PC-9 (cell line): ENCODE data around the gene MANBA. TPM values are rescaled to one million over a fixed set of nuclear protein-coding genes. Genes with fewer than 3 reads are reported as not detected.

Source experiments
- BruUV-seq: library from RNA; stranded (reverse); fragments of 400-500 nt; replicated peaks from 2 replicates; lab custom pipeline; 2021; lab: Mats Ljungman, UMichigan
- CTCF ChIA-PET: fragments of 300-600 bp; sonication (Branson Sonifier 250); formaldehyde crosslinking; loops from one replicate; lab custom pipeline; 2022; ENCODE audit warnings: antibody characterized with exemption; lab: Charles Lee
- POLR2A ChIA-PET: fragments of 300-600 bp; sonication (Branson Sonifier 250); formaldehyde crosslinking; loops from one replicate; lab custom pipeline; 2022; ENCODE audit warnings: antibody characterized with exemption; ENCODE audit not compliant: unreplicated experiment; lab: Charles Lee
- DNase-seq, 2 experiments: peaks; one replicate each; pipeline versions ENCODE4 v3.0.0 to v3.0.0-alpha.2; 2015 to 2022; ENCODE audit warnings: mixed read lengths in 1 of 2
- H2AFZ ChIP-seq: fragments of 200-600 bp; sonication (generic); 2 replicates; pipeline ENCODE4 v1.8.1; 2017; ENCODE audit warnings: antibody characterized with exemption
- H3F3A ChIP-seq: fragments of 200-600 bp; sonication (generic); 2 replicates; pipeline ENCODE4 v1.8.1; 2017; ENCODE audit warnings: antibody characterized with exemption, mild to moderate bottlenecking, low read depth; ENCODE audit not compliant: insufficient read depth
- H3K27ac ChIP-seq: fragments of 200-600 bp; sonication (generic); 2 replicates; pipeline ENCODE4 v1.6.1; 2016; ENCODE audit warnings: mixed run types
- H3K27me3 ChIP-seq: fragments of 200-600 bp; sonication (generic); 2 replicates; pipeline ENCODE4 v1.6.1; 2016; ENCODE audit warnings: low read depth, mixed run types; ENCODE audit not compliant: insufficient read depth
- H3K36me3 ChIP-seq: fragments of 200-600 bp; sonication (generic); 2 replicates; pipeline ENCODE4 v1.6.1; 2016; ENCODE audit warnings: low read depth, mixed run types
- H3K4me1 ChIP-seq: fragments of 200-600 bp; sonication (generic); replicated peaks from 2 replicates; pipeline ENCODE4 v1.6.1; 2016; ENCODE audit warnings: mixed run types; ENCODE audit not compliant: insufficient read depth
- H3K4me2 ChIP-seq: fragments of 200-600 bp; sonication (generic); 2 replicates; pipeline ENCODE4 v1.6.1; 2017; ENCODE audit warnings: mixed run types
- H3K4me3 ChIP-seq: fragments of 200-600 bp; sonication (generic); 2 replicates; pipeline ENCODE4 v1.6.1; 2016; ENCODE audit warnings: mixed run types
- H3K79me2 ChIP-seq: fragments of 200-600 bp; sonication (generic); 2 replicates; pipeline ENCODE4 v1.6.1; 2017; ENCODE audit warnings: low read depth, mixed run types
- H3K9me2 ChIP-seq: fragments of 200-600 bp; sonication (generic); 2 replicates; pipeline ENCODE4 v1.8.1; 2017; ENCODE audit warnings: mild to moderate bottlenecking; ENCODE audit not compliant: insufficient read depth
- H3K9me3 ChIP-seq: fragments of 200-600 bp; sonication (generic); 2 replicates; pipeline ENCODE4 v1.8.1; 2016; ENCODE audit warnings: low read depth; ENCODE audit not compliant: insufficient read depth
- H4K20me1 ChIP-seq: fragments of 200-600 bp; sonication (generic); 2 replicates; pipeline ENCODE4 v1.8.1; 2017; ENCODE audit not compliant: insufficient read depth
- CTCF ChIP-seq: fragments of 200-600 bp; sonication (generic); conservative IDR thresholded peaks from 2 replicates; pipeline ENCODE4 v1.6.1; 2017; ENCODE audit warnings: mixed run types, antibody characterized with exemption, mild to moderate bottlenecking, moderate library complexity
- EZH2 ChIP-seq: fragments of 200-600 bp; sonication (generic); IDR thresholded peaks from 2 replicates; pipeline ENCODE4 v1.8.0; 2017; ENCODE audit warnings: antibody characterized with exemption, low read depth
- intact Hi-C: fragments of 100-400 bp; cut with micrococcal nuclease; formaldehyde crosslinking; loops from one replicate; pipeline ENCODE4 v1.10.0; 2022; ENCODE audit not compliant: unreplicated experiment
- total RNA-seq: library from RNA; stranded (reverse); gene quantifications from 2 replicates; pipeline ENCODE4 v1.2.3, GENCODE V29; 2021

Gene MANBA
- total RNA-seq, 1 experiment from 2014 or later = 11.8 TPM

- H4K20me1 ChIP-seq = no peaks in the 10 kb centered on the region
- H3K79me2 ChIP-seq = peaks cover 32% of the 10 kb centered on the region
- no peaks in the 10 kb centered on the region for H3K9me3 ChIP-seq
- BruUV-seq = no TSS peak
- H2AFZ ChIP-seq = no peak overlapping the region
- H3F3A ChIP-seq = peaks cover 5% of the 10 kb centered on the region; the same call in 1 of the 2 replicates
- intact Hi-C loops = no loop called here
- no peaks in the 10 kb centered on the region for H3K36me3 ChIP-seq
- H3K4me3 ChIP-seq = no peak overlapping the region
- no peaks in the 10 kb centered on the region for H3K9me2 ChIP-seq
- H3K4me1 ChIP-seq = peaks cover 27% of the 10 kb centered on the region
- H3K27ac ChIP-seq = 0 out of 2 replicates have a peak overlapping the region, but pooled peaks have one; percentile 16
- TF ChIP-seq CTCF (no peak), EZH2 (no peak)
- POLR2A ChIA-PET = no interaction called here
- H3K27me3 ChIP-seq = no peaks in the 10 kb centered on the region
- H3K4me2 ChIP-seq = no peak overlapping the region
- CTCF ChIA-PET = no interaction called here
- no peak for DNase-seq
Observed at GRCh38 chr4:102734116-102734515, 26.7 kb downstream of the MANBA start.

GRCh38 chr4:102733084-102733483, 27.7 kb downstream of the MANBA start:
- CTCF ChIA-PET = no interaction called here
- H3K4me2 ChIP-seq = no peak overlapping the region
- H3K36me3 ChIP-seq = no peaks in the 10 kb centered on the region
- DNase-seq = no peak
- no peaks in the 10 kb centered on the region for H3K9me2 ChIP-seq
- TF ChIP-seq CTCF (no peak), EZH2 (no peak)
- no peak overlapping the region for H3K27ac ChIP-seq
- no peaks in the 10 kb centered on the region for H3K9me3 ChIP-seq
- H3K4me3 ChIP-seq = no peak overlapping the region
- intact Hi-C loops = no loop called here
- no peaks in the 10 kb centered on the region for H4K20me1 ChIP-seq
- no TSS peak for BruUV-seq
- H3F3A ChIP-seq = peaks cover 5% of the 10 kb centered on the region; the same call in 1 of the 2 replicates
- H3K79me2 ChIP-seq = peaks cover 23% of the 10 kb centered on the region
- H2AFZ ChIP-seq = no peak overlapping the region
- no peaks in the 10 kb centered on the region for H3K27me3 ChIP-seq
- H3K4me1 ChIP-seq = peaks cover 27% of the 10 kb centered on the region
- POLR2A ChIA-PET = no interaction called here

GRCh38 chr4:102732678-102733077, 28.1 kb downstream of the MANBA start:
- POLR2A ChIA-PET = no interaction called here
- CTCF ChIA-PET = no interaction called here
- no peak overlapping the region for H2AFZ ChIP-seq
- DNase-seq = no peak
- no peak for TF ChIP-seq CTCF
- no peak for TF ChIP-seq EZH2
- no peaks in the 10 kb centered on the region for H4K20me1 ChIP-seq
- peaks cover 4% of the 10 kb centered on the region; the same call in 1 of the 2 replicates for H3F3A ChIP-seq
- H3K9me2 ChIP-seq = no peaks in the 10 kb centered on the region
- H3K36me3 ChIP-seq = no peaks in the 10 kb centered on the region
- intact Hi-C loops = no loop called here
- peaks cover 27% of the 10 kb centered on the region for H3K4me1 ChIP-seq
- no peak overlapping the region for H3K4me3 ChIP-seq
- H3K79me2 ChIP-seq = peaks cover 19% of the 10 kb centered on the region
- no peak overlapping the region for H3K4me2 ChIP-seq
- no peaks in the 10 kb centered on the region for H3K27me3 ChIP-seq
- no peak overlapping the region for H3K27ac ChIP-seq
- BruUV-seq = no TSS peak
- no peaks in the 10 kb centered on the region for H3K9me3 ChIP-seq
